ENCODE data around the gene USP21.

GRCh38 chr1:161164901-161165610 is 5.8 kb downstream of the USP21 start:
- TF ChIP-seq, protein P1, sequence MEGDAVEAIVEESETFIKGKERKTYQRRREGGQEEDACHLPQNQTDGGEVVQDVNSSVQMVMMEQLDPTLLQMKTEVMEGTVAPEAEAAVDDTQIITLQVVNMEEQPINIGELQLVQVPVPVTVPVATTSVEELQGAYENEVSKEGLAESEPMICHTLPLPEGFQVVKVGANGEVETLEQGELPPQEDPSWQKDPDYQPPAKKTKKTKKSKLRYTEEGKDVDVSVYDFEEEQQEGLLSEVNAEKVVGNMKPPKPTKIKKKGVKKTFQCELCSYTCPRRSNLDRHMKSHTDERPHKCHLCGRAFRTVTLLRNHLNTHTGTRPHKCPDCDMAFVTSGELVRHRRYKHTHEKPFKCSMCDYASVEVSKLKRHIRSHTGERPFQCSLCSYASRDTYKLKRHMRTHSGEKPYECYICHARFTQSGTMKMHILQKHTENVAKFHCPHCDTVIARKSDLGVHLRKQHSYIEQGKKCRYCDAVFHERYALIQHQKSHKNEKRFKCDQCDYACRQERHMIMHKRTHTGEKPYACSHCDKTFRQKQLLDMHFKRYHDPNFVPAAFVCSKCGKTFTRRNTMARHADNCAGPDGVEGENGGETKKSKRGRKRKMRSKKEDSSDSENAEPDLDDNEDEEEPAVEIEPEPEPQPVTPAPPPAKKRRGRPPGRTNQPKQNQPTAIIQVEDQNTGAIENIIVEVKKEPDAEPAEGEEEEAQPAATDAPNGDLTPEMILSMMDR (IDR thresholded peaks at IDR 0.05), result no peak
- no peak for TF ChIP-seq POLR2A (IDR thresholded peaks at IDR 0.05)
